KBM-7 (cell line): ENCODE results near the gene CCDC191.

ENCODE experiments used
- DNase-seq: peaks from one replicate; pipeline ENCODE4 v3.0.0-alpha.2; 2015
- in situ Hi-C: fragments of 300-500 bp; cut with MboI; formaldehyde crosslinking; loops from 2 replicates; pipeline ENCODE4 v1.14.3; 2020; ENCODE audit warnings: low sequenced_read_pairs, low pct_unique_long_range_greater_than_20kb, mixed read lengths

CCDC191 gene, protein sequence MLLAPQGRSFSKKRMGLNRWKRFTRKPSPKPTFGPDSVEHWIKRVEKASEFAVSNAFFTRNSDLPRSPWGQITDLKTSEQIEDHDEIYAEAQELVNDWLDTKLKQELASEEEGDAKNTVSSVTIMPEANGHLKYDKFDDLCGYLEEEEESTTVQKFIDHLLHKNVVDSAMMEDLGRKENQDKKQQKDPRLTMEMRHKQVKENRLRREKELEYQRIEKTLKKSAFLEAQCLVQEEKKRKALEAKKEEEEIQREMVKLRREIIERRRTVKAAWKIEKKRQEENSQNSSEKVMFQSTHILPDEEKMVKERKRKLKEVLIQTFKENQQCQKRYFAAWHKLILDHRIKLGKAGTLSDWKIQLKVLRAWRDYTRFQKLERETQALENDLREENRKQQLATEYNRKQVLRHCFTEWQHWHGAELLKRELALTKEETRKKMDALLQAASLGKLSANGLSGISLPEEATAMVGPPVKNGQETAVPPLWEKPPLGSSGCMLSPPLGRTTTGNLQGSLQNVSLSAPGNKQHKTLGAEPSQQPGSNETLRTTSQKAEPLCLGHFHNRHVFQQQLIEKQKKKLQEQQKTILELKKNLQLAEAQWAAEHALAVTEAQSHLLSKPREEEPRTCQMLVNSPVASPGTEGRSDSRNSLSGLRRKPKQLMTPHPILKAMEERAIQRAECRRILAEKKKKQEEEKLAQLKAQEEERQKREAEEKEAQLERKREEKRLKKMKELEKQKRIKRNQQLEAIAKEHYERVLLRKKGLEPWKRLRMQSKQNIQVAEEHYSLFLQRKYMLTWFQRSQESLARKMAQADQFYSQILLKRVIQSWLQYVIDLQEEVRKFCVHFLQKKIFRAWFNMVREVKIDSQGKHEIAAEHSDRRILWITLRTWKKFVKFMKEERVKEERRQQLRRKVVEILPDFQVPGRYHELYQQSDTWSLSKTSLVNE

DNA sequence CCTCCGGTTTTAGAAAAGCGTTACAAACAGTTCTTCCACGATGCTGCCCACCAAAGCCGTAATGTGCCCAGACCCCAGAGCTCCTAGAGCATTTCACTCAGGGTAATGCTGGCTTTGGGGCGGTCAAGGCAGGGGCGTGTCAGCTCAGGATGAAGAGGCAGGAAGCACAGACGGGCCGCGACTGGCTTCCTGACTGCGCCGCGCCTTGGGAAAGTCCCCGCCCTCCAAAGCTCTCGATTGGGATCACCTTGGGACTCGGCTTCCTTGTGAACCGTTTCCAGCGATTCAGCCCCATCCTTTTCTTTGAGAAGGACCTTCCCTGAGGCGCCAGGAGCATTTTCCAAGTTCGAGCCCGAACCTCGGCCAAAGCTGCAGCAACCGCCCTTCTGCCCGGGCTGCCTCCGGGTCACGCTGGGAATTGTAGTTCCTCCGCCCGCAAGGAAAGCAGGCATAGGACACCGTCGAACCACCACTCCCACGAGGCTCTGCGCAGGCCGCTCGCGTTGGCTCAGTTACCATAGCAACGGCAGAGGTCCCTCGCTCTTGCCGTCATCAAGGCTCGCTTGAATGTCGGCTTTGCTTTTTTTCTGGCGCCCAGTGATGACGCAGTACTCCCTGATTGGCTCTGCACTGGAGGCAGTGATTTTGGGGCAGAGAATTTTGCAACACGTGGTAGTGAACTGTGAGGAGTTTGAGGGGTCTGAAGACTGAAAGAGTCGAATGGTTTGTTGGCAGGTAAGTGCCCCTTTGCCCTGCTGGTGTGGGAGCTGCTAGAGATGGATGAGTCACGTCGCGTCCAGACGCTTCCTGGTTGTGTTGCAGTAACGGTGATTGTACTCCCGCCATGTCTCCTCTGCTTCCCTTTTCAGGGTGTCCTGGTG, at the start of gene CCDC191, which contains the start of gene QTRT2:
Gene CCDC191 (minus strand): TSS at position 397 of the 881 bp plus-strand sequence. CDS start 60 bp downstream, at position 337.
Gene QTRT2 (plus strand): TSS at position 608 of the 881 bp plus-strand sequence. CDS start 8,521 bp downstream, outside the sequence.
- peak; percentile 99 for DNase-seq
- in situ Hi-C loops: no loop called here

DNA sequence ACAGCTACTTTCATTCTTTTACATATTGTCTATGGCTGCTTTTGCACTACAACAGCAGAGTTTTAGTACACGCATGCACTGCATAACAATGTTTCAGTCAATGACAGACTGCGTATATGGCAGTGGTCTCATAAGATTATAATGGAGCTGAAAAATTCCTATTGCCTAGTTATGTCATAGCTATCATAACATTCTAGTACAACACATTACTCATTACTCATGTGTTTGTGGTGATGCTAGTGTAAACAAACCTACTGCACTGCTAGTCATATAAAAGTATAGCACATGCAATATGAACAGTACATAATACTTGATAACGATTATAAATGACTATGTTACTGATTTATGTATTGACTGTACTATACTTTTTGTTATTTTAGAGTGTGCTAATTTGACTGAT, 48.1 kb upstream of the CCDC191 start:
- in situ Hi-C loops: no loop called here
- DNase-seq: no peak

DNA sequence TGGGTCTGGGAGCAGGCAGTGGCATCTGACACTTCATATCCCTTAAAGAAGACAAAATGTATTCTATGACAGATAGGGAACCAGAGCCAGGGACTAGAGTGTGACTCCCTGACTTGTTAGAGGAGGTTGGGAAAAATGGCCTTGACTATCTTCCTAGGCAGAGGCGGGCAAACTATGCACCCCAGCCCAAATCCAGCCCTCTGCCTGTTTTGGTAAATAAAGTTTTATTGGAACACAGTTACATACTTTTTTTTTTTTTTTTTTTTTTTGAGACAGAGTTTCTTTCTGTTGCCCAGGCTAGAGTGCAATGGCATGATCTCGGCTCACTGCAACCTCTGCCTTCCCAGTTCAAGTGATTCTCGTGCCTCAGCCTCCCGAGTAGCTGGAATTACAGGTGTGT, 47.5 kb upstream of the CCDC191 start:
- DNase-seq: no peak
- in situ Hi-C loops: no loop called here

DNA sequence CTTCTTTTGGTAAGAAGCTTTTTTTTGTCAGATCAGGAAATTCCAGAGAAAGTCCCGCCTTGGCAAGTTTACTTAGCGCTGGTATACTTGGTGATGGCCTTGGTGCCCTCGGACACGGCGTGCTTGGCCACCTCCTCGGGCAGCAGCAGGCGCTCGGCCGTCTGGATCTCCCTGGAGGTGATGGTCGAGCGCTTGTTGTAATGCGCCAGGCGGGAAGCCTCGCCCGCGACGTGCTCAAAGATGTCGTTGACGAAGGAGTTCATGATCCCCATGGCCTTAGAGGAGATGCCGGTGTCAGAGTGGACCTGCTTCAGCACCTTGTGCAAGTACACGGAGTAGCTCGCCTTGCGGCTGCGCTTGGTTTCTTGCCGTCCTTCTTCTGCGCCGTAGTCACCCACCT, 46.9 kb upstream of the CCDC191 start:
- no peak for DNase-seq
- in situ Hi-C loops: no loop called here

DNA sequence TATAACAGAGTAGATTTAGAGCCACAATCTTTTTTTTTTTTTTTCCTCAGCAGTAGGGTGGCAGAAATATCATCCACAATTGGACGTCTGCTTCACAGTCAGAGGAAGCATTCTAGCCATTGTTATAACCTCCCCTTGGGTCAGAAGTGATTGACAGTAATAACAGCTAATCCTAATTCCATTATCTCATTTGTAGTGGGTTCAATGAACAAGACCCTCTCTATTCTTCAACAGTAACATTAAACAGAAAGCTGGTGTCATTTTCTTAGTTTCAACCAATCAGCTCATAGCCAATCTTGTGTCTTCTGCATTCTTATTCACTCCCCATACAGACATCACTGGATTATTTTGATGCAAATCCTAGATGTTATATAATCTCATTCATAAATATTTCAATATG, 44.8 kb upstream of the CCDC191 start:
- no peak for DNase-seq
- in situ Hi-C loops: no loop called here

DNA sequence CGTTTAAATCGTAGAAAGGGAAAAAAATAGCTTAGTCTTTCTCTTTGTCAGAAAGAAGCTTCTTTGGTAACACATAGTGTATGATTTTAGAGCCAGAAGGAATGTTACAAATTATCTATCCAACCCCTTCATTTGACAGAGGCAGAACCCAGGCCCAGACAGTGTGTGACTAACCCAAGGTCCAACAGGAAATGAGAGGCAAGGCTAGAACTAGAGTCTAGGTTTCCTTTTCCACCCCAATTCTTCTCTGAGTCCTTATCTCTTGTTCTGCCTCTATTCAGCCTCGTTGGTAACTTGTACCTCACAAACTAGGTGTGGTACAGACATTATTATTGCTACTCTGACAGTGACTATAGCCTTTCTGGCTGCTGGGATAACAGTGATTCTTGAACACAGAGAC, 39.5 kb upstream of the CCDC191 start:
- in situ Hi-C loops: no loop called here

DNA sequence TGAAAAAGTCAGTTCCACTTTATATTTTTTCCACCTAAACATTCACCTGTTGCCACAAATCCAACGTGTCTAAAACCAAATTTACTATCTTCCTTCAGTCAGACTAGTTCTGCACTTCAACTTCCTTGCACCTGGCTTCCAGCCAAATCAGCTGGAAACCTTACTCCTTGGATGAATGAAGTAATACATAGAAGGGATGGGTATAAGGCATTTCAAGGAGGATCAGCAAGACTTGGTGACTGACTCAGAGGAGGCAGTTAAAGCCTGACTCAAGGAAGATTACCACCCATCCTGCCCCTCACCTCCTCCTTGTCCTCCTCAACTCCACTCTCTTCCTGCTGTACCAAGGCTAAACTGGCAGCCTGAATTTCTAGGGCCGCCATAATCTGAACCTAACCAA, 37.3 kb upstream of the CCDC191 start:
- in situ Hi-C loops: no loop called here
- peak; percentile 9 for DNase-seq

More for the DNA sequence above, 39.5 kb upstream of the CCDC191 start:
- no peak for DNase-seq

DNA sequence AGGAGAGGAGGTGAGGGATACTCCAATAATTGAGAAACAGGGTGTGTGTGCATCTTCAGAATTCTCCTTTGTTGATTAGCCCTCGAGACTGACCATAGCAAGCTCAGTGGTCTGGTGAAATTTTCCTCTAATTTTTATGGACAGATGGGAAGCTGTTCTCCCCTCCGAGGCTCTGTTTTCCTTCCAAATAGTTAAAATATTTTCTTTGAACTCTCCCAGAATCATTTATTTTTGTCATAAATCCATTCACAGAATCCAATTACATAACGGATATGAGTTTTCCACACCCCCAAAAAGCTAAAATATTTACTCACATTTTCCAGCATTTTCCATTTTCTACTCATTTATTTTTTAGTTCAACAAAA, 36.7 kb upstream of the CCDC191 start:
- no peak for DNase-seq
- in situ Hi-C loops: no loop called here

DNA sequence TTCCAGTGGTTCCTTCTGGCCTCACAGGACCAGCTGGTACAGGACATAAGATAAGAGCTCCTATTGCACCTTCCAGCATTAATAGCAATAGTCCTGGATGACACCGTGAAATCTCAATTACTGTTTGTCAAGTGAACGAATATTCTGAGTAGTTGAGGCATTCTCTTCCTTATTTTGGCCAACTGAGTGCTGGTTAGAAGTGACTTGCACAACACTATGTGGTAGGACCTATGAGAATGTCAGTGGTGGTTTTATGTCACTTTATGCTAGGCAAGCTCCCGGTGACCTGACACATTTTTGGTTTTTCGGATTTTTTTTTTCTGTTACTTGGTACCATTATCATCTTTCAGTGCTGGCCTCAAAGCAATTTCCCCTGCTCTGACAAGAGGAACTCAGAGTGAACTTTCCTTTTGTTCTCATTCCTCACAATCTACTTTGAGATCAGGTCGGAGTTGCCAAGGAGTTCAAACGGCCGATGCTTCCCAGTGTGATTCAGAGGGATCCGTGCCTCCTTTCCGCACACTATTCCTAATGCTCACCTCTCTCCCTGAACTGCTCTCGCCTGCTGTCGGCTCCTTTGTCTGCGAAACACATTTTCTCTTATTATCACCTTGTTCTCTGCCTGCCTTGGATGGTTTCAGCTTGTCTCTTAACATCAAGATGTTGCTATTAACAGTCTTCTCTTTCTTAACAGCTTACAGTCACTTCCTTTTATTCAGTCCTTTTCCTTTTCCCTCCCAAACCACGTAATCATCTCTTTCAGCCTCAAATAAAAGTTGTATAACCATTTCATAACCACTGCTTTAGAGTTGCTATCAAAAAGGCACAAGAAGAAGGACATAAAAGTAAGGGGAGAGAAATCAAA, 36.1 kb upstream of the CCDC191 start:
- in situ Hi-C loops: no loop called here
- peak; percentile 7 for DNase-seq

DNA sequence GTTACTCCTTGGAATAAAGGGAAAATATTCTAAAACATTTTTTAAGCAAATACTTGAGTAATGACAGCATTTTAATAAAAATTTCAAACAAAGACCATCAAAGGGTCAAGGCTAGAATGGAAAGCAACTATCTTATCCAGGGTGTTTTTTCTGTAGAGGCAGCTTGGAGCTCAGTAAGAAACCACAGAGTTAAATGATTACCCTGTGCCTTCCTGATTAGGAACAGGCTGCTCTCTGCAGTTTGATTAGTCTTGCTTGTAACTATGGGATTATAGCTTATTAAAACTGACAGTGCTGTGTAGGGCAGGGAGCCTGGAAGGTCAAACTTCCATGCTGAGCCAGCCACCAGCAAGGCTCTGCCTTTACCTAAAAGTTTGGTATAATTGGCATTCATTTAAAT, 33.3 kb upstream of the CCDC191 start:
- in situ Hi-C loops: no loop called here
- DNase-seq: no peak

DNA sequence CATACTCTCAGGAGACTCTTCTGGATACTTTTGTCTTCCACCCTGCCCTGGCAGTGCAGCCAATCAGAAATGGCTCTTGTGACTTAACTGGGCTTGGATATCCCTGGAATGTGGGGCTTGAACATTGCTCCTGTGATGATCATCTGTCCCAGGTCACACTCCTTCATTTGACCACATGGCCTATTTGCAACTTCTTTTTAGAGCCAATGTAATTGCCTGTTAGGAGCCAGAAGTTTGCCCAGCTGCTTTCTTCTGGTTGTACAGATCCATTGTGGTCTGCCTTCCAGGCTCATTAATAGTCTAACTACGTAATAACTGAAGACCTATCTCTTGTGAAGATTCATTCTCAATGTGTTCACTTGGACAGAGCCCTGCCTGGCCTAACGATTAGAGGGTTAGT, 30.0 kb upstream of the CCDC191 start:
- in situ Hi-C loops: no loop called here
- no peak for DNase-seq

DNA sequence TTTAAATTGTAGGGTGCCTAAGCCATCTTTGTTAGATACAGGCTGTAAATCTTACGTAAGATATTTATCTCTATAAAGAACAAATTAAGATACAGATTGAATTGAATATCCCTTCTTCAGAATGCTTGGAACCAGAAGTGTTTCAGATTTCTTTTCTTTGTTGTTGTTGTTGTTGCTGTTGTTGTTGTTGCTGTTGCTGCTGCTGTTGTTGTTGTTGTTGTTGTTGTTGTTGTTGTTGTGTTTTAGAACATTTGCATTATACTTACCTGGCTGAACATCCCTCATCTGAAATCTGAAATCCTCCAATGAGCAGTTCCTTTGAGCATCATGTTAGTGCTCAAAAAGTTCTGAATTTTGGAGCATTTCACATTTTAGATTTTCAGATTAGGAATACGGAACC, 26.8 kb upstream of the CCDC191 start:
- in situ Hi-C loops: no loop called here

DNA sequence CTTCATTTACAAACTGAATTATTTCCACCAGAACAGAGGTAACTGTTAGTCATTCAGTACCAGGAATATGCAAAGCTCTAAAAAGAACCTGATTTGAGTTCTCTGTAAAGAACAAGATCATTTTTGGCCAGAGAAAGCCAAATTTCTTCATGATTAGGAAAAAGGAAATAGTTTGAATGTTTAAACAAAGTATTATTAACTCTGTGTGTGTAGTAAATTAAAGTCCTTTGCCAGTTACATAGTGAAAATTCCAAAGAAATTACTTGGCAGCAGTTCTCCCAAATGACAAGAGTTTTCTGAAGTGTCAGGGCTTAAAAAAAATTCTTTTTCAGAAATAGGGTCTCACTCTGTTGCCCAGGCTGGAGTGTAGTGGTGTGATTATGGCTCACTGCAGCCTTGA, 24.7 kb upstream of the CCDC191 start:
- in situ Hi-C loops: no loop called here
- no peak for DNase-seq

More for the DNA sequence above, 26.8 kb upstream of the CCDC191 start:
- DNase-seq: no peak

DNA sequence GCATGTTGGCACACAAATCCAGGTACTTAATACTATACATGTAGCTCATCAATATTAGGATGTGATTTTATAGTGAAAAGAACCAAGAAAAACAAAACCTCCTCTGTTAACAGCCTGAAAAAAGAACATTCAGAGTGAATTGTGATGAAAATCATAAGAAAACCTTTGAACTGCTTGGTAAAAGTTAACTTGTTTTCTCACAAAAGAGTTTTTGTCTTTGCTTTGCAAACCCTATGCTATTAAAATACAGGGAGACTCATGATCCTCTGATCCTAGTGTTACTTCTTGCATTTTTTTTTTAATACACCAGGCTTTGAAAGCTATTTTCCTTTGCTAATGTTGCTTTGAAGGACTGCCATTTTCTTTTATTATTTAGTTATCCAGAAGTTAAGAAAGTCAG, 23.9 kb upstream of the CCDC191 start:
- in situ Hi-C loops: no loop called here
- no peak for DNase-seq

DNA sequence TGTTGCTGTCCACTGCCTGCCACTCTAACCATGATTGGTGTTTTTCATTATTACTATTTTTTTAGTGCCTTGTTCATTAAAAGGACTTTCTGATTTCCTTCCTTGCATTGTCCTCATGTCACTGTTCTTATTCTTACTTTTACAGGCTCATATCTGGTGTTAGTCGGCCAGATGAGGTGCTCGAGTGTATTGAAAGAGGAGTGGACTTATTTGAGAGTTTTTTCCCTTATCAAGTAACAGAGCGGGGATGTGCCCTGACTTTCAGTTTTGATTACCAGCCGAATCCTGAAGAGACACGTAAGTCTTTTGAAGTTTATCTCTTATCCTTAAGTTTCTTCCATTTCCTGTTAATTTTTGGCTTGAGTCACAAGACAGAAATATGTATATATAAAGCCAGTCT, 23.4 kb upstream of the CCDC191 start:
- DNase-seq: no peak
- in situ Hi-C loops: no loop called here

DNA sequence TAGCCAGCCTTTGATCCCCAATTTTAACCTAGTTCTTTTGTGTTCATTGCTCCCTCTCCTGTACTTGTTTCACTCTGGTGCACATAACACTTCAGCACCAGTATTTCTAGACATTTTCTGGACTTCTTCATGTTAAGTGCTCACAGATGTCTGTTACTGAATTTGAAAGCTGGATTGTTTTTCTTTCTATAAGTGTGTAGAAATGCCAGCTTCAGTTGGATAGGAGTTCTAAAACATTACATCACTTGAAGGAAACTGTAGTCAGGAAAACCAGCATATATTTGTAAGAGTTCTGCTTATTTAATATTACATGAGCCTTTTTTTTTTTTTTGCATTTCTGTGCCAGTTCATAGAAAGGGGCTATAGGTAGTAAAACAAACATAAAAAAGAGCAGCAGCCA, 21.8 kb upstream of the CCDC191 start:
- no peak for DNase-seq
- in situ Hi-C loops: no loop called here

DNA sequence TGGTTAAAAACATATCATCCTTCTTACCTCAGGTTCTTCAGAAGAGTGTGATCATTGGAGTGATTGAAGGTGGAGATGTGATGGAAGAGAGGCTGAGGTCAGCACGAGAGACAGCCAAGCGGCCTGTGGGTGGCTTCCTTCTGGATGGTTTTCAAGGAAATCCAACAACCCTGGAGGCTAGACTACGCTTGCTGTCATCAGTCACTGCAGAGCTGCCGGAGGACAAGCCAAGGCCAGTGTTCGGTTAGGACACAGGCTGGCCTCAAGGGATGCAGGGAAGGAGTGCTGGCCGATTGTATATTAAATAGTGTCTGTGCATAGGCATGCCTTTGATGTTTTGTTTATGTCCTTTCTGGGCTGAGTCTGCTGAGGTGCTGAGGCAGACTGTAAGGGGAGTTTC, 20.4 kb upstream of the CCDC191 start:
- no peak for DNase-seq
- in situ Hi-C loops: no loop called here

DNA sequence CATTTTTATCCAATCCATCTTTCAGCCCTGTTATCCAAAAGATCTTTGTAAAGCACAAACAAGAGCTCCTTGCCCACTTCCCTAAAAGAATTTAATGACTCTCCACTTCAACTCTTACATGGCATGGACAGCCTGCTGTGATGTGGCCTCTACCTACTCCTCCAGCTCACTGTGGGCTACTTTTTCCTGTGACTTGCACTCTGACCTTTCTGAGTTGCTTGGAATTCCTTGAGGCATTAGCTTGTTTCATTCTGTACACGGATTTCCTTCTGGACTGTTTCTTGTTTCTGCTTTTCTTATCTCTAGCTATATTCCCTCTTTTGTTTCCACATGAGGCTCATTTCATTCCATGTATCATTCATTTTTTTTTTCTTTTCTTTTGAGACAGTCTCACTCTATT, 15.5 kb upstream of the CCDC191 start:
- no peak for DNase-seq
- in situ Hi-C loops: no loop called here
